Activated naive CD8-positive, alpha-beta T cell treated with anti-CD3 and anti-CD28 coated beads, Interleukin-2, amount 50 U/mL, for 16 hours (primary cell): ENCODE data around the gene TFRC.
"Not testable (repeated sequence)": the region's sequence is repeated elsewhere in the genome, so short reads cannot be mapped to it uniquely, and the experiment has no call there.

Source experiments
- DNase-seq: peaks from one replicate; pipeline ENCODE4 v3.0.0-alpha.2; 2020; ENCODE audit warnings: low read depth, low spot score

The TFRC gene

GRCh38 chr3:196048922-196049598 lies 32.8 kb downstream of the TFRC start:
- DNase-seq: no peak

GRCh38 chr3:196047391-196048030 lies 34.4 kb downstream of the TFRC start:
- DNase-seq: no peak

- DNase-seq: no peak
Measured at GRCh38 chr3:196044513-196044912, 37.4 kb downstream of the TFRC start.

- DNase-seq: no peak
Measured at GRCh38 chr3:196042673-196043072, 39.2 kb downstream of the TFRC start.

- no peak for DNase-seq
Measured at GRCh38 chr3:196039359-196039758, 42.5 kb downstream of the TFRC start.

GRCh38 chr3:196026059-196026458 lies 55.8 kb downstream of the TFRC start:
- DNase-seq: not testable (repeated sequence)

- DNase-seq: no peak
Measured at GRCh38 chr3:196024968-196025367, 56.9 kb downstream of the TFRC start.

GRCh38 chr3:196023947-196024346 lies 57.9 kb downstream of the TFRC start:
- DNase-seq: no peak

- DNase-seq: not testable (repeated sequence)
Measured at GRCh38 chr3:196022499-196022878, 59.4 kb downstream of the TFRC start.

- DNase-seq: no peak
Measured at GRCh38 chr3:196020373-196020772, 61.5 kb downstream of the TFRC start.

- DNase-seq: not testable (repeated sequence)
Measured at GRCh38 chr3:196019576-196019975, 62.3 kb downstream of the TFRC start.

GRCh38 chr3:196018159-196018558 lies 63.7 kb downstream of the TFRC start:
- DNase-seq: not testable (repeated sequence)

GRCh38 chr3:196016485-196016884 lies 65.4 kb downstream of the TFRC start:
- DNase-seq: no peak

- DNase-seq: no peak
Measured at GRCh38 chr3:196016059-196016458, 65.8 kb downstream of the TFRC start.

- no peak for DNase-seq
Measured at GRCh38 chr3:196013587-196014487, 68.1 kb downstream of the TFRC start.

GRCh38 chr3:196012941-196013476 lies 68.9 kb downstream of the TFRC start:
- DNase-seq: no peak

- no peak for DNase-seq
Measured at GRCh38 chr3:196012481-196012880, 69.4 kb downstream of the TFRC start.

GRCh38 chr3:196009456-196009855 lies 72.4 kb downstream of the TFRC start:
- no peak for DNase-seq

GRCh38 chr3:196008929-196009328 lies 73.0 kb downstream of the TFRC start:
- DNase-seq: no peak

GRCh38 chr3:196008387-196008786 lies 73.5 kb downstream of the TFRC start:
- no peak for DNase-seq

GRCh38 chr3:196007744-196008335 lies 74.0 kb downstream of the TFRC start:
- DNase-seq: no peak

- not testable (repeated sequence) for DNase-seq
Measured at GRCh38 chr3:196005338-196005737, 76.6 kb downstream of the TFRC start.
